ENCODE measurements around the gene SLC22A4. TPM values are rescaled to one million over a fixed set of nuclear protein-coding genes. Genes with fewer than 3 reads are reported as not detected.
A peak's percentile ranks its signal among the peaks of the same experiment; 100 is the strongest.

SLC22A4 gene
- total and polyA plus RNA-seq, 2 of the 8 experiments (the other 6 are each of a cell fraction or from before 2014, with no cell fraction given), result 0.45 to 0.60 TPM

DNA sequence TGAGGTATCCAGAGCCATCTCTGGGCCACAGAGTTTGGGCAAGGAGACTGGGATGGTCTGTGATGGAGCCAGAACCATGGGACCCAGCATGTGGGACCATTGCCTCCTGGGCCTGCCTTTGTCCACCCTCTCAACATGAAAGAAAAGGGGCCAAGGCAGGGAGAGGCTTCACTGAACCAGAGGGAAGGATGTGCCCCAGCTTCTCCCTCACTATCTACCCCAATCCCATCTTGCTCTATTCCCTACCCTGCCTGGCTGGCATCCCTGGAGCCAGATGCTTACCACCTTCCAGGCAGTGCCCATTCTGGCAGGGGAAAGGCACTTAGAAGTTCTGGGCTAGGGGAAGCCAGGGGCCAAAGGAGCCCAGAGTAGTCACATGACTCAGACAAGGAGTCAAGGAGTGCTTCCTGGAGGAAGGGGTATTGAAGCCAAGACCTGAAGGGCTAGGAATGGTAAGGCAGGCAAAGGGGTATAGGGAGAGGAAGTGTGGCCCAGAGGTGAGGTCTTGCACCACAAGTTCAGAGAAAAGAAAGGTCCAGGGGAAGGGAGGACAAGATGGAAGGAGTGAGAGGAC lies 26.9 kb upstream of the SLC22A4 start:
- H3K27me3 ChIP-seq (replicated peaks in 1 of 4; ENCODE audit: control insufficient read depth in 3 of 4, extremely low read depth in 1 of 4, insufficient read depth in 3 of 4, low read length in 3 of 4), result no peaks in the 10 kb centered on the region
- H3K79me1 ChIP-seq (ENCODE audit: low read depth, low read length), result no peaks in the 10 kb centered on the region
- no peak overlapping the region for H3K14ac ChIP-seq (ENCODE audit: insufficient read length)
- no peak overlapping the region for H3K18ac ChIP-seq (ENCODE audit: extremely low read depth, low read length)
- H2AK5ac ChIP-seq (ENCODE audit: low read depth, low read length), result no peak overlapping the region
- H4K20me1 ChIP-seq (replicated peaks in 1 of 2; ENCODE audit: control insufficient read depth in 1 of 2, insufficient read depth in 2 of 2, low read length in 2 of 2), result no peaks in the 10 kb centered on the region
- no peak overlapping the region for H3K56ac ChIP-seq (replicated peaks; ENCODE audit: insufficient read length, low read depth, low read length)
- no peak for FAIRE-seq
- DNase-seq (ENCODE audit: low read depth in 1 of 2, low spot score in 2 of 2), result peak in 1 of 2 experiments; percentile 24
- H2BK12ac ChIP-seq (ENCODE audit: low read depth, low read length), result no peak overlapping the region
- H2BK5ac ChIP-seq (ENCODE audit: low read depth, low read length), result no peak overlapping the region
- no peak overlapping the region for H4K5ac ChIP-seq (ENCODE audit: insufficient read length, low read depth, low read length)
- no peaks in the 10 kb centered on the region for H3K9me3 ChIP-seq (ENCODE audit: insufficient read depth in 2 of 2, low read depth in 1 of 2, low read length in 1 of 2)
- H3K23me2 ChIP-seq (ENCODE audit: low read depth, low read length), result no peaks in the 10 kb centered on the region
- no peak overlapping the region for H3K4me2 ChIP-seq (ENCODE audit: insufficient read depth in 1 of 2, low read depth in 2 of 2, low read length in 2 of 2)
- H3K27ac ChIP-seq (ENCODE audit: low read depth, low read length), result no peak overlapping the region
- H3K23ac ChIP-seq (ENCODE audit: insufficient read length), result no peak overlapping the region
- H2BK120ac ChIP-seq (replicated peaks; ENCODE audit: low read depth, low read length), result no peak overlapping the region
- H4K8ac ChIP-seq (ENCODE audit: extremely low read depth, insufficient read depth, low read length), result no peak overlapping the region
- no peak overlapping the region for H4K91ac ChIP-seq (replicated peaks; ENCODE audit: insufficient read length, low read length)
- POLR2A ChIA-PET (ENCODE audit: partially characterized antibody), result interaction anchor here (1.4 to 1.8 kb wide), 2 partner anchors 10 to 27 kb away, joined by 4 to 5 read pairs; partner anchors contain the start of genes PDLIM4 and SLC22A4
- no peak overlapping the region for H3K4ac ChIP-seq (replicated peaks; ENCODE audit: insufficient read length, low read depth, low read length)
- no peak overlapping the region for H2AFZ ChIP-seq (ENCODE audit: low read length)
- no peak overlapping the region for H3K4me3 ChIP-seq (ENCODE audit: extremely low read depth in 1 of 4, insufficient read depth in 2 of 4, low read depth in 3 of 4, low read length in 4 of 4)
- no peak overlapping the region for H2BK20ac ChIP-seq (ENCODE audit: low read length)
- H3K36me3 ChIP-seq (ENCODE audit: control insufficient read depth in 2 of 4, insufficient read depth in 4 of 4, low read length in 3 of 4), result no peaks in the 10 kb centered on the region; a peak in 1 of 8 replicates
- no peak overlapping the region for H3K9ac ChIP-seq (replicated peaks in 1 of 4; ENCODE audit: extremely low read depth in 1 of 4, low read depth in 3 of 4, low read length in 3 of 4)
- CTCF ChIA-PET (ENCODE audit: partially characterized antibody), result interaction anchor here (0.7 to 4.1 kb wide), 3 partner anchors 29 to 203 kb away, joined by 3 to 16 read pairs (median 3); no protein-coding TSS in a partner anchor
- H2BK15ac ChIP-seq (ENCODE audit: low read length), result no peak overlapping the region
- H3K79me2 ChIP-seq (ENCODE audit: control insufficient read depth in 1 of 2, insufficient read depth in 2 of 2, low read length in 2 of 2), result no peaks in the 10 kb centered on the region
- H3K4me1 ChIP-seq (replicated peaks in 1 of 4; ENCODE audit: control insufficient read depth in 3 of 4, insufficient read depth in 4 of 4, low read length in 3 of 4), result peaks cover 0 to 2% (median 0%) of the 10 kb centered on the region in 4 experiments; a peak in 2 of 7 replicates
- no peak for TF ChIP-seq HDAC6 (IDR thresholded peaks at IDR 0.05; ENCODE audit: low read depth, low read length)
- TF ChIP-seq SRF (IDR thresholded peaks at IDR 0.05; ENCODE audit: low read depth, low read length), result no peak
- no peak for TF ChIP-seq ZNF274 (IDR thresholded peaks at IDR 0.05; ENCODE audit: borderline replicate concordance, extremely low read depth, low read length)
- no peak for TF ChIP-seq SAP30 (IDR thresholded peaks at IDR 0.05; ENCODE audit: insufficient read depth, insufficient replicate concordance, low read length)
- no peak for TF ChIP-seq EGR1 (IDR thresholded peaks at IDR 0.05; ENCODE audit: borderline replicate concordance, low read depth, low read length)

Data from H1 (cell line).